ELF-1 (cell line): ENCODE data around the gene LDLRAD3.
A peak's percentile ranks its signal among the peaks of the same experiment; 100 is the strongest.

Experiments used
- DNase-seq: peaks from one replicate; pipeline ENCODE4 v3.0.0-alpha.2; 2016; ENCODE audit warnings: low read depth, low spot score

LDLRAD3 gene

DNA sequence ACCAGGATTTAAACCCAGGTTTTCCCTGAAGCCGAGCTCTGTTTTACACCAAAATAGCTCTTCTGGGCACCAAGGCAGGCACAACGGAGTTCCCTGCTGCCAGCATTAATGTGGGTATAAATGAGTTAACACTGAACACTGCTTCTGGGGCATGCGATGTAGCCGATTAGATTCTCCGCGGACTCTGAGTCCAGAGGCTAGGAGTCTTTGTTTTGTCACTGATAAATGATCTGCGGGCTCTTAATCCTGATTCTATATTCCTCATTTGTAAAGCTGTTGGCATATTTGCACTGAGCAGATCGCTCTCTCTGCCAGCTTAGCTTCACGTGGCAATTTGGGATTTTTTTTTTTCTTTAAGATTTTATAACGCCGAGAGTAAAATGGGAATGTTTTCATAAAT lies 16.8 kb upstream of the LDLRAD3 start:
- no peak for DNase-seq

DNA sequence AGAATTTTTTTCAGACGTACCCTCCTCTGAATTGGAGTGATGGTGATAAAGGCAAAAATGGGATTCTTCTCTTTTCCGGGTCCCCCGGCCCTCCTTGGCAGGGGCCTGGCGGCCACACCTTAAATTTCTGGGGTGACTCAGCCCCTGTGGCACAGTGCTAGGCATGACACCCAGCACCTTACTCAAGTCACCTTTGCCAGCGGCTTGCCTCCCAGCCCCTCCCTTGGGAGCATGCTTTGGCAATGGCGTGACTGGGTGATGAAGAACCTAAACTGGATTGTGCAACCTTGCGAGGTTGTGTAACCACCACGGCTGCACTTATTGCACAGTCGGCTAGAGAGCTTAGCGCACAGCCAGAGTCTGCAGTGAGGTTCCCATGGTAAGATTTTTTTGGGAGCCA lies 16.2 kb upstream of the LDLRAD3 start:
- DNase-seq: no peak

GRCh38 chr11:35928688-35929395 lies 15.0 kb upstream of the LDLRAD3 start:
- no peak for DNase-seq

DNA sequence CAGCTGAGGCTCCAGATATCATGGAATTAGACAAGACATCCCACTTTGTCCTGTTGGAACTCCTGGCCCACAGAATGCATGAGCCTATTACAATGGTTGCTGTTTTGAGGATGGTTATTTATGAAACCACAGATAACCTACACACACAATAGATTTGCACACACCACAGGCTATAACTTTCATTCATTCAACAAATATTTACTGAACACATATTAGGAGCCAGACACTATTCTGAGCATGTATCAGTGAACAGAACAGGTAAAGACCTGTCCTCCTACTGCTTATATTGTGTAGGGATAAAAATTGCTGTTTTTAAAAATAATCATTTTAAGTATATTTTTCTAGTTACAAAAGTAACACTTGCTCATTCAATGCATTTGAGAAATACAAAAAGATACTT lies 13.4 kb upstream of the LDLRAD3 start:
- DNase-seq: no peak

GRCh38 chr11:35932121-35932520 lies 11.7 kb upstream of the LDLRAD3 start:
- no peak for DNase-seq

DNA sequence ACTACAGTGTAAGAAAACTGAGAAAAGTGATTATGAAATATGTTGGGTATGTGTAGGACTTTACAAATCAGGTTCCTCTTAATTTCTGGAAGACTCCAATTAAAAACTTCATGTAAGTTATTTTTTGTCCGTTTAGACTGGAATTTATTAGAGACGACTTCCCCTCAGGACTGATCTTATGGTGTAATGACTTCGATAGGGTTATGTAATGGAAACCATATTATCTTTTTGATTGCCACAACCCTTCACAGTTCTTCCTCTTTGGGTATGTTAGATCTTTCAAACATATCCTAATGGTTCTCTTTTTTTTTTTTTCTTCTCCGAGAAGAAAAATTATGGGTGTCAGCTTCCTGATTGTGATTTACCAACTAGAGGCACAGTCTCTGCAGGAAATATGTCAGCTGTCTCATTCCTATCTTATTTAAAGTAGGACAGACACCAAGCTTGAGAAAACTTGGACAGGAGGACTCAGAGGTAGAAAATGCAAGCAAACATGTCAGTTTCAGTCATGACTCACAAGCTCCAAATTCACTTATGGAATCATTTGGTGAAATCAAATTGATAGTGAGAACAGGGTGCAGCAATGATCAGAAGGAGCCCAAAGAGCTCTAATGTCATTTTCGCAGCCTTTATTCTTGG lies 11.1 kb upstream of the LDLRAD3 start:
- DNase-seq: no peak

- DNase-seq: no peak
These were observed 10.5 kb upstream of the LDLRAD3 start for GRCh38 chr11:35933320-35933871.

- no peak for DNase-seq
These were observed 9.6 kb upstream of the LDLRAD3 start for GRCh38 chr11:35934271-35934670.

GRCh38 chr11:35934981-35935380 lies 8.9 kb upstream of the LDLRAD3 start:
- no peak for DNase-seq

DNA sequence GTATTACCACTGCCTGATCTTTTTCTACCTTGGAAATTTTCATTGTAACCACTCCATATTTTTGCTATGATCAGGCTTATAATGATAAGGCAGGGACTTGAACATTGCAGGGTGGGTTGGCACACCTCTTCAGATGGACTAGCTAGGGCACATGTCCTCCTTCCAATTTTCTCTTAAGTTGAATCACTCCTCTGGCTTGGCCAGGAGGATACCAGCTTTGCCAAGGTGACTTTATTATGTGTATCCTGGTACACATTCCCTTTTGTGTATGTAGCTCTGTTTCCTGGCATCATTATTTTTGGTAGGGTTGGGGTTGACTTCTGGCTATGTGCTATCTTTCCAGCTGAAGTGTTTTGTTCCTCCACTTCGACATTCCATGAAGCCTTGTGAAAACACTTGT lies 8.5 kb upstream of the LDLRAD3 start:
- no peak for DNase-seq

- DNase-seq: no peak
These were observed 6.8 kb upstream of the LDLRAD3 start for GRCh38 chr11:35937111-35937510.

DNA sequence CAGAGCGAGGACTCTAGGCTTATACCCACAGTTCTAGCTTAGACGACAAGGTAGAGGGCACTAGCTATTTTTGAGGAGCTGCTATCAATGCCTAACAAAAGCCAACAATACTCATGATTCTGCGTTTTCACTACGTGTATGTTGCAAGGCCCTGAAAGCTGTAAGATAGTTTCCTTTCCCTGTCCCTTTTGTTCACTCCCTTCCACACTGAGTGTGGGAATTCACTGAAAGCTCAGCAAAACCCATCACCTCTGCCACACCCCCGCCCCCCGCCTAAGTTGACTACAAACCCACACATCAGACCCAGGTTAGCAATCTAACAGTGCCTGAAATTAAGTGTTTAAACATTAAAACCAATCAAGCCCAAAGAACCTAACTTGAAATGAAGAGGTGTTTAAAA lies 6.2 kb upstream of the LDLRAD3 start:
- no peak for DNase-seq

- DNase-seq: no peak
These were observed 5.6 kb upstream of the LDLRAD3 start for GRCh38 chr11:35938231-35938630.

DNA sequence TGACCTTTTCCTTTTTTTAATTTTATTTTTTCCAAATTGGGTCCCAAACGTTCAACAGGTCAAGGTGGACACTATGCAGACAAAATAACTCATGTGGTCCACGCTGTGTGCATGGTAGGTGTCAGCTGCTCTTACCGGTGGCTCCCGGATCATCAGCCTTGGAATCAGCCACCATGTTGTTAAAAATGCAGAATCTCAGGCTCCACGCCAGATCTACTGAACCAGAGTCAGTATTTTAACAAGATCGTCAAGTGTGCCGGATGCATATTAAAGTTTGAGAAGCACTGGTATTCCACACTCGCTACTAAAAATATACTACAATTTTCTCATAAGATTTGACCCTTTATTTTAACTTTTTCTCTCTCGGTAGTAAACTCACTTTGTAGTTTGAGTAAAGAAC lies 553 bp upstream of the LDLRAD3 start:
- no peak for DNase-seq

GRCh38 chr11:35944503-35945136 lies 758 bp downstream of the LDLRAD3 start:
- peak; percentile 37 for DNase-seq

GRCh38 chr11:35945137-35945518 lies 1.3 kb downstream of the LDLRAD3 start:
- DNase-seq: no peak

GRCh38 chr11:35946766-35947165 lies 2.9 kb downstream of the LDLRAD3 start:
- no peak for DNase-seq

GRCh38 chr11:35947437-35947836 lies 3.6 kb downstream of the LDLRAD3 start:
- DNase-seq: no peak

GRCh38 chr11:35949242-35949641 lies 5.4 kb downstream of the LDLRAD3 start:
- no peak for DNase-seq

- no peak for DNase-seq
These were observed 6.2 kb downstream of the LDLRAD3 start for GRCh38 chr11:35950082-35950481.

- DNase-seq: no peak
These were observed 7.8 kb downstream of the LDLRAD3 start for GRCh38 chr11:35951680-35952079.

GRCh38 chr11:35953081-35953760 lies 9.4 kb downstream of the LDLRAD3 start:
- DNase-seq: no peak
